Fibroblast of the aortic adventitia (primary cell): ENCODE data around the gene BLMH. TPM values are rescaled to one million over a fixed set of nuclear protein-coding genes. Genes with fewer than 3 reads are reported as not detected.

ENCODE experiments used
- DNase-seq: peaks from one replicate; pipeline ENCODE4 v3.0.0-alpha.2; 2010; ENCODE audit warnings: low read depth
- H3K4me3 ChIP-seq: 2 replicates; pipeline ENCODE4 v1.5.1; 2011; ENCODE audit warnings: low read depth, mild to moderate bottlenecking, control low read depth, low read length, moderate library complexity
- CTCF ChIP-seq: IDR thresholded peaks from 2 replicates; pipeline ENCODE4 v1.5.1; 2011; ENCODE audit warnings: mild to moderate bottlenecking, low read length, control low read depth, inconsistent platforms; ENCODE audit not compliant: insufficient read depth
- total RNA-seq: library from RNA; depleted of rRNA; stranded (reverse); fragments of >200 nt; gene quantifications from 2 replicates; pipeline ENCODE4 v1.2.3, GENCODE V29; 2012; ENCODE audit warnings: low replicate concordance

The BLMH gene
- total RNA-seq, 1 donor: 30.5 TPM

GRCh38 chr17:30238387-30239088 lies 53.2 kb downstream of the BLMH start:
- no peak for DNase-seq
- TF ChIP-seq CTCF: no peak
- no peak overlapping the region for H3K4me3 ChIP-seq

GRCh38 chr17:30238003-30238344 lies 53.8 kb downstream of the BLMH start:
- DNase-seq: no peak
- no peak overlapping the region for H3K4me3 ChIP-seq
- no peak for TF ChIP-seq CTCF

GRCh38 chr17:30237296-30238002 lies 54.3 kb downstream of the BLMH start:
- TF ChIP-seq CTCF: no peak
- DNase-seq: no peak
- no peak overlapping the region for H3K4me3 ChIP-seq

GRCh38 chr17:30236766-30237165 lies 55.0 kb downstream of the BLMH start:
- TF ChIP-seq CTCF: peak; percentile 47
- peak; percentile 40 for DNase-seq
- H3K4me3 ChIP-seq: no peak overlapping the region

- no peak for TF ChIP-seq CTCF
- no peak for DNase-seq
- H3K4me3 ChIP-seq: peak overlapping the region; percentile 63
Observed at GRCh38 chr17:30236297-30236624, 55.5 kb downstream of the BLMH start.

GRCh38 chr17:30235386-30236296 lies 56.1 kb downstream of the BLMH start, which contains the start of gene SLC6A4:
Gene SLC6A4 (minus strand): TSS chr17:30235697. CDS start chr17:30221958, 13,739 bp downstream.
- DNase-seq: peak; percentile 33
- no peak for TF ChIP-seq CTCF
- peak within 1 kb of the TSS; percentile 63 for H3K4me3 ChIP-seq
